D721Med (cell line): Measurements from ENCODE around the gene NEU3.
"Not testable (repeated sequence)": the region's sequence is repeated elsewhere in the genome, so short reads cannot be mapped to it uniquely, and the experiment has no call there.

Experiments used
- DNase-seq: peaks from one replicate; pipeline ENCODE4 v3.0.0; 2011; ENCODE audit warnings: low spot score; ENCODE audit not compliant: insufficient read length
- FAIRE-seq: peaks from 2 replicates; lab custom pipeline; 2011; peaks lifted over from hg19 to GRCh38; lab: Jason Lieb, UNC
- TF ChIP-seq, protein P1 (sequence below): IDR thresholded peaks from 2 replicates; pipeline ENCODE4 v1.5.1; 2012; ENCODE audit warnings: mild to moderate bottlenecking, control low read depth; ENCODE audit not compliant: insufficient read depth; ENCODE audit errors: missing control alignments

The NEU3 gene

GRCh38 chr11:75035911-75036565 lies 47.3 kb downstream of the NEU3 start:
- DNase-seq, result no peak
- TF ChIP-seq, protein P1, sequence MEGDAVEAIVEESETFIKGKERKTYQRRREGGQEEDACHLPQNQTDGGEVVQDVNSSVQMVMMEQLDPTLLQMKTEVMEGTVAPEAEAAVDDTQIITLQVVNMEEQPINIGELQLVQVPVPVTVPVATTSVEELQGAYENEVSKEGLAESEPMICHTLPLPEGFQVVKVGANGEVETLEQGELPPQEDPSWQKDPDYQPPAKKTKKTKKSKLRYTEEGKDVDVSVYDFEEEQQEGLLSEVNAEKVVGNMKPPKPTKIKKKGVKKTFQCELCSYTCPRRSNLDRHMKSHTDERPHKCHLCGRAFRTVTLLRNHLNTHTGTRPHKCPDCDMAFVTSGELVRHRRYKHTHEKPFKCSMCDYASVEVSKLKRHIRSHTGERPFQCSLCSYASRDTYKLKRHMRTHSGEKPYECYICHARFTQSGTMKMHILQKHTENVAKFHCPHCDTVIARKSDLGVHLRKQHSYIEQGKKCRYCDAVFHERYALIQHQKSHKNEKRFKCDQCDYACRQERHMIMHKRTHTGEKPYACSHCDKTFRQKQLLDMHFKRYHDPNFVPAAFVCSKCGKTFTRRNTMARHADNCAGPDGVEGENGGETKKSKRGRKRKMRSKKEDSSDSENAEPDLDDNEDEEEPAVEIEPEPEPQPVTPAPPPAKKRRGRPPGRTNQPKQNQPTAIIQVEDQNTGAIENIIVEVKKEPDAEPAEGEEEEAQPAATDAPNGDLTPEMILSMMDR, result no peak
- no peak for FAIRE-seq

- TF ChIP-seq, protein P1, result no peak
- DNase-seq (no peak), FAIRE-seq (no peak)
Observed at GRCh38 chr11:75040167-75040770, 51.5 kb downstream of the NEU3 start.

DNA sequence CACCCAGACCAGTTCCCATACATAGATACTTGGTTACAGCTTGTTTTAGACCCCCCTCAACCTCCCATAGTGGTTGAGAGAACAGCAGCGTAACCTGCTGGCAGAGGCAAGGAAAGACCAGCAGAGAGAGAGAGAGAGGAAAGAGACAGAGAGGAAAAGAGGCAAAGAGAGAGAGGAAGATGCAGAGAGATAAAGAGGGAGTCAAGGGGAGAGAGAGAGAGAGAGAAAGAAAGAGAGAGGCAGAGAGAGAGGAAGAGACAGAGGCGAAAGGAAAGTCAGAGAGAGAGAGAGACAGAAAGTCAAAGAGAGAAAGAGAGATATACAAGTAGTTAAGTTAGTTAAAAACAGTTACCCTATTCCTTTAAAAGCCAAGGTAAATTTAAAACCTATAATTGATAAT lies 52.5 kb downstream of the NEU3 start:
- DNase-seq, result no peak
- FAIRE-seq, result no peak
- TF ChIP-seq, protein P1, result no peak

DNA sequence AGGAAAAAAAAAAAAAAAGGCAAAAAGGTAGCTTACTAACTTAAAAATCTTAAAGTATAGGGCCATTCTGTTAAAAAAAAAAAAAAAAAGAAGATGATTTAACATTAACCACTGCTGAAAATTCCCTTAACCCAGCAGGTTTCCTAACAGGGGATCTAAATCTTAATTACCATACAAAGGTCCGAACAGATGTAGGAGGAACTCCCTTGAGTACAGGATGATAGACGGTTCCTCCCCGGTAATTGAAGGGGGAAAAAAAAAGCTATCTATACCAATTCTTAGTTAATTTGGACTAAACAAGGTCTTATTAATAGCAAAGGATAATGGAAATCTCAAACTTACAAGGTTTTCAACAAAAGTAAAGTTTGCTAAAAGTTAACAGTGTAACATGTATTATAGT lies 53.1 kb downstream of the NEU3 start:
- not testable (repeated sequence) for DNase-seq, FAIRE-seq

DNA sequence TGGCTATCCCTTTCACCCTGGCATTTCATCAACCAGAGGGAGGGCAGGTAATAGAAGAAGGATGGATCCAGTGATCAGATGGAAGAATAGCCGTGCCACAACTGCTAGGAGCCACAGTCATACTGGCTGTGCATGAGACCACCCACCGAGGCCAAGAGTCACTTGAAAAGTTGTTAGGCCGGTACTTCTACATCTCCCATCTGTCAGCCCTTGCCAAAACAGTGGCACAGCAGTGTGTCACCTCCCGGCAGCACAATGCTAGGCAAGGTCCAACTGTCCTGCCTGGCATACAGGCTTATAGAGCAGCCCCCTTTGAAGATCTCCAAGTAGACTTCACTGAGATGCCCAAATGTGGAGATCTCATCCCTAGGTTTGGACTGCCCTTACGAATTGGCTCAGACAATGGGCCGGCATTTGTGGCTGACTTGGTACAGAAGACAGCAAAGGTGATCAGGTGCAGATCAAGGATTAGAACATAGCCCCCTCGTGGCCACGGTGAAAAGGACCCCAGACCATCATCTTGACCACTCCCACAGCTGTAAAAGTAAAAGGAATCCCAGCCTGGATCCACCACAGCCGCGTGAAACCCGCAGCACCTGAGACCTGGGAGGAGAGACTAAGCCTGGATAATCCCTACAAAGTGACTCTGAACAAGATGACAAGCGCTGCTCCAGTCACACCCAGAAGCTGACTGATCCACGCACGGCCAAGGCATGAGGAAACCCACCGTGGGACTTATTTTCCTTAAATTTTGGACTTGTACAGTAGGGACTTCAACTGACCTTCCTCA lies 55.8 kb downstream of the NEU3 start:
- not testable (repeated sequence) for FAIRE-seq

GRCh38 chr11:75046668-75047067 lies 57.9 kb downstream of the NEU3 start:
- not testable (repeated sequence) for FAIRE-seq, DNase-seq

More for the DNA sequence above, 55.8 kb downstream of the NEU3 start:
- DNase-seq, result not testable (repeated sequence)

- TF ChIP-seq, protein P1, result no peak
- no peak for FAIRE-seq
Observed at GRCh38 chr11:75047191-75047590, 58.5 kb downstream of the NEU3 start.

DNA sequence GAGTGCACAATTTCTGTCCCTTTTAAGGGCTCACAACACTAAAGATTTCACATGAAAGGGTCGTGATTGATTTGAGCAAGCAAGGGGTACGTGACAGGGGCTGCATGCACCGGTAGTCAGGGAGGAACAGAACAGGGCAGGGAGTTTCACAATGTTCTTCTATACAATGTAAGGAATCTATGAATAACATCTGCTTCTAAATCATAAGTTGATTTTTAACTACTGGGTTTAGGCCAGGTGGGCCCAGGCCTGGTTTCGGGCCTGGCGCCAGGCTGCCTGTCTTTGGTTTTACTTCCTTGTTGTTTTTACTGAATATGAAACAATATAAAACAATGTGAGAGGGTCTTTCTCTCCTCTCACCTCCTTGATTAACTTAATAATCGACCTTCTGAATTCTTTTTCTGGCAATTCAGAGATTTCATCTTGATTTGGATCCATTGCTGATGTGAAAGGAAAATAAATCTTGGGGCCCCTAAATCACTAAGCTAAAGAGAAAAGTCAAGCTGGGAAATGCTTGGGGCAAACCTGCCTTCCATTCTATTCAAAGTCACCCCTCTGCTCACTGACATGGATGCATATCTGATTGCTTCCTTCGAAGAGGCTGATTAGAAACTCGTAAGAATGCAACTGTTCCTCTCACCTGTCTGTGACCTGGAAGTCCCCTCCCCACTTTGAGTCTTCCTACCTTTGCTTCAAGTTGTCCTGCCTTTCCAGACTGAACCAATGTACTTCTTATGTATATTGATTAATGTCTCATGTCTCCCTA lies 61.0 kb downstream of the NEU3 start:
- not testable (repeated sequence) for FAIRE-seq, DNase-seq

More at GRCh38 chr11:75047191-75047590, 58.5 kb downstream of the NEU3 start:
- DNase-seq, result no peak
